Cerebellar nuclear complex (tissue), 1 donor: ENCODE results near the gene TLCD3B.
"Not testable (repeated sequence)": the region's sequence is repeated elsewhere in the genome, so short reads cannot be mapped to it uniquely, and the experiment has no call there.

Experiments
- DNase-seq, 2 experiments: peaks; one replicate each; lab custom pipeline; 2025; lab: John Stamatoyannopoulos, UW

The TLCD3B gene

DNA sequence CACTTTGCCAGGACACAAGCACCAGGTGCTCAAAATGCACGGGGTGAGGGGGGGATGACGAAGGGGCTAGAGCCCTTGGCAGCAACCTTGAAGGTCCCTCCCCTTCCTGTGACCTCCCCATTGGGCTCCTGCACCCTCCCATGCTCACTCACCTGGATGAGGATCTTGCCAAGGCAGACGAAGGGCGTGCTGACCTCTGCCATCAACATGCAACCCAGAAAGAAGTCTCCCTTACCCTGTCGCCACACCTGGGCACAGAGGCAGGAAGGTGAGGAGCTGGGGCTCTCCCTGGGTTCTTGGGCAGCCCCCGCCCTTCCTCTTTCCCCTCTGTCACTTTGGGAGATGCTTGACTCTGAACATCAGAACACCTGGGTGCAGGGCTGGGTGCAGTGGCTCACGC is 5.5 kb downstream of the TLCD3B start:
- no peak for DNase-seq

DNA sequence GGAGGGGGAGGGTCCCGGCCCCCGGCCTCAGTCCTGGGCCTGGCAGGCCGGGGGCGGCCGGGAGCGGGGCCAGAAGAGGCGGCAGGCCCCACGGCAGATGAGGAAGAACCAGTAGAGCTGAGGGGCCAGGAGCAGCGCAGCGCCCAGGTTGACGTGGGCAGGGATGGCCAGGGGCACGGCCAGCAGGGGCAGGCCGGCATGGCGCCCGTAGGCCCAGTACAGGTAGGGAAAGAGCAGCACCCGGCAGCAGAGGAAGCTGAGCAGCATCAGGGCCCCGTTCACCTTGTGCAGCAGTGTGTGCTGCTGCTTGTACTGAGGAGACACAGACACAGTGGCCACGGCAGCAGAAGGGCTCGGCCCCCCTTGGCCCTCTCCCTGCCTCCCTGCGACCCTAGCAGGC is 5.9 kb downstream of the TLCD3B start:
- no peak for DNase-seq

DNA sequence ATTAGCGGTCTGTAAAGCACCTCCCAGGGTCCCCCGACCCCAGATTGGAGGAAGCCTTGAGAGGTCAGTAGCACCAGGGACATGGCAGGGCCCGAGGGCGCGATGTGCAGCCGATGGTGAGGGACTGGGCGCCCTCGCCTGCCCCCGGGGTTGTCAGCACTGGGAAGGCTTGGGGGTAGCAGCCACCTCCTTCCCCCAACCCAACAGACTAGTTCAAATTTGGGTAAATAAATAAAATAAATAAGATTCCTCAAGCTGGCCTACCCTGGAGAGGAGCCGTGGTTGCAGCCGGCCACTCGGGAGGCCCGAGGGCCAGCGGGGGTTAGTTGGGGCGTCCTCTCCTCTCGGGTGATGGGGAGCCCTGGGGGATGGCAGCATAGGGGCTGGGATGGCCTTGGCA is 6.6 kb downstream of the TLCD3B start:
- no peak for DNase-seq

DNA sequence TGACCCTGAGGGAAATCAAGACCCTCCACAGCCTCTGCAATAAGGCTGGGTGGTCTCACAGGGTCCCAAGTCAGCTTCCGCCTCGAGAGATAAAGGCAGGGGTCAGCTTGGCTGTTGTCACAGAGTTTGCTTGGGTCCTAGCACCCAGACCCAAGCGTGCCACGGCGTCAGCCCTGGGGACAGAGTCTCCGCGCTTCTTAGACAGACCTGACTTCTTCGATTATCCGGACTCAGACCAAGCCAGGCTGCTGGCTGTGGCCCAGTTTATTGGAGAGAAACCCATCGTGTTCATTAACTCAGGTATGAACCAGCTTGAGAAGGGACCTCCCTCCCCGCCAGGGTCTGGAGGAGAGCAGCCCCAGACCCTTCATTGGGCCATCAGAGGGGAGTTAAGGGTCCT is 7.5 kb downstream of the TLCD3B start:
- DNase-seq: no peak

DNA sequence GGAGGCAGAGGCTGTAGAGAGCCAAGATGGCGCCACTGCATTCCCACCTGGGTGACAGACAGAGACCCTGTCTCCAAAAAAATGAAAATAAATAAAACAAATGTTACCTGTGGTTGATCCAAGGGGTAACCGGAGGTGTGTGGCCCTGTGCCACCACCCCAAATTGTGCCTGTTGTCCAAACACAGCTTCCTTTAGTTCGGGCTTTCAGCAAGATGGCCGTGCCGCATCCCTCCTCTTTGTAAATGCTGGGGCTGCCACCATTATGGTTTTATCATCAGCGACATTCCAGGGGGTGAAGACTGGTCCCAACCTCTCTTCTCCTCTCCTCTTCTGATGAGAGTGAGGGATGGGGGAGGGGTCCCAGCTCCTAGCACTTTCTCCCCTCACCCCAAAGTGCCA is 8.2 kb downstream of the TLCD3B start, which contains the start of gene C16orf92:
Gene C16orf92, plus strand, starts transcription at position 312 of the 400 bp plus-strand sequence. CDS start 143 bp downstream, outside the sequence.
- DNase-seq: no peak

DNA sequence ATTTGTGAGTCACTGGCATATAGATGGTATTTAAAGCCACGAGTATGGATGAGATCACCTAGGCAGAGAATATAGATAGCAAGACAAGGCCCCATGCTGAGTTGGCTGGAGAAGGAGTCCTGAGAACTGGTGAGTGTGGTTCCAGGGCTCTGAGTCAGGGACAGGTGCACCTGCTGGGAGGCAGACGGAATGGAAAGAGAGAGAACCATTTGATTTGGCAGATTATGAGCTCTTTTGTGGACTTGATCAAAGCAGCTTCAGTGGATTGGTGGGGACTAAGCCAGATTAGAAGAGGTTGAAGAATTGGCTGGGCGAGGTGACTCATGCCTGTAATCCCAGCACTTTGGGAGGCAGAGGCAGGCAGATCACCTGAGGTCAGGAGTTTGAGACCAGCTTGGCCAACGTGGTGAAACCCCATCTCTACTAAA is 12.3 kb downstream of the TLCD3B start:
- no peak for DNase-seq

DNA sequence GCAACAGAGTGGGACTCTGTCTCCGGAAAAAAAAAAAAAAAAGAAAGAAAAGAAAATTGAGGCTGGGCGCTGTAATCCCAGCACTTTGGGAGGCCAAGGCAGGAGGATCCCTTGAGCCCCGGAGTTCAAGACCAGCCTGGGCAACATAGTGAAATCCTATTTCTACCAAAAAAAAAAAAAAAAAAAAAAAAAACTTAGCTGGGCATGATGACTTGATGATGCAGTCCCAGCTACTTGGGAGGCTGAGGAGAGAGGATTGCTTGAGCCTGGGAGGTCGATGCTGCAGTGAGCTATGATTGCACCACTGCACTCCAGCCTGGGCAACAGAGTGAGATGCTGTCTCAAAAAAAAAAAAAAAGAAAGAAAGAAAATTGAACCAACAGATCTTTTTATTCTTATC is 13.1 kb downstream of the TLCD3B start:
- not testable (repeated sequence) for DNase-seq

DNA sequence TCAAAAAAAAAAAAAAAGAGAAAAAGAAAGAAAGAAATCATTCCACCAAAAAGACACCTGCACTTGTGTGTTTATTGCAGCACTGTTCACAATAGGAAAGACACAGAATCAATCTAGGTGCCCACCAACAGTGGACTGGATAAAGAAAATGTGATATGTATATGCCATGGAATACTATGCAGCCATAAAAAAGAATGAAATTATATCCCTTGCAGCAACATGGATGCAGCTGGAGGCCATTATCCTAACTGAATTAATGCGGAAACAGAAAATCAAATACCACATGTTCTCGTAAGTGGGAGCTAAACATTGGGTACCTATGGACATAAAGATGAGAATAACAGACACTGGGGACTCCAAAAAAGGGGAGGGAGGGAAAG is 13.8 kb downstream of the TLCD3B start:
- DNase-seq: no peak

DNA sequence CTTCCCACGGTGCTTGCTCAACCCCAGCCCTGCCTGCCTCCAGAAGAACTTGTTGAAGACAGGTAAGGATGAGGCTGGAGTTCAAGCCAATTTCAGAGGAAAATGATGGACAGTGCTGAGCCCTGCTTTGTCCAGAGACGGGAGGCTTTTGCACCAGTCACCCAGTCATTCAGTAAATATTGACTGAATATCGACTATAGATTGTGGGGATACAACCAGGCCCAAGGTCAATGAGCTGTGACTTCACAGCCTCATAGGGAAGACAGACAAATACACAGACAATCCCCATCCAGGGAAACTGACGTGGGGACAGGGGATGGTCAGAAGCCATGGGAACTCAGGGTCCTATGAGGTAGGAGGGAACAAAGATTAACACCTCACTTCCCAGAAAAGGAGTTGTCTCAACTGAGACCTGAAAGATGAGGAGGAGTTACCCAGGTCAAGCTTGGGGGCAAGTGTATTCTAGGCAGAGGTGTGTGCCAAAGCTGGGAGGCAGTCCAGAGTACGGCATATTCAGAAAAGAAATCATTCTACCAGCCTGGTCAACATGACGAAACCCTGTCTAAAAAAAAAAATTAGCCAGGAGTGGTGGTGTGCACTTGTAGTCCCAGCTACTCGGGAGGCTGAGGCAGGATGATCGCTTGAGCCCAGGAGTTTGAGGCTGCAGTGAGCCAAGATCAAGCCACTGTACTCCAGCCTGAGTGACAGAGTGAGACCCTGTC is 14.4 kb downstream of the TLCD3B start:
- DNase-seq: no peak

DNA sequence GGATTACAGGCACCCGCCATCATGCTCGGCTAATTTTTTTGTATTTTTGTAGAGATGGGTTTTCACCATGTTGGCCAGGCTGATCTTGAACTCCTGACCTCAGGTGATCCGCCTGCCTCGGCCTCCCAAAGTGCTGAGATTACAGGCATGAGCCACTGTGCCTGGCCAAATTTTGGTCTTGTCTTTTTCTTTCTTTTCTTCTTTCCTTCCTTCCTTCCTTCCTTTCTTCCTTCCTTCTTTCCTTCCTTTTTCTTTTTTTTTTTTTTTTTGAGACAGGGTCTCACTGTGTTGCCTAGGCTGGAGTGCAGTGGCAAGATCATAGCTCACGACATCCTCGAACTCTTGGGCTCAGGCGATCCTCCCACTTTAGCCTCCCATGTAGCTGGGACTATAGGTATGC is 15.6 kb downstream of the TLCD3B start:
- not testable (repeated sequence) for DNase-seq

DNA sequence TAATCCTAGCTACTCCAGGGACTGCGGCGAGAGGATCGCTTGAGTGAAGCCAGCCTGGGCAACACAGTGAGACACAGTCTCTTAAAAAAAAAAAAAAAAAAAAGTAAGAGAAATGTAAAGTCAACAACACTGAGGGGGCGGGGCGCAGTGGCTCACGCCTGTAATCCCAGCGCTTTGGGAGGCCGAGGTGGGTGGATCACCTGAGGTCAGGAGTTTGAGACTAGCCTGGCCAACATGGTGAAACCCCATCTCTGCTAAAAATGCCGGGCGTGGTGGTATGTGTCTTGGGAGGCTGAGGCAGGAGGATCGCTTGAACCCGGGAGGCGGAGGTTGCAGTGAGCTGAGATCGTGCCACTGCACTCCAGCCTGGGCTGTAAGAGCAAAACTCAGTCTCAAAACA is 18.5 kb downstream of the TLCD3B start:
- not testable (repeated sequence) for DNase-seq

DNA sequence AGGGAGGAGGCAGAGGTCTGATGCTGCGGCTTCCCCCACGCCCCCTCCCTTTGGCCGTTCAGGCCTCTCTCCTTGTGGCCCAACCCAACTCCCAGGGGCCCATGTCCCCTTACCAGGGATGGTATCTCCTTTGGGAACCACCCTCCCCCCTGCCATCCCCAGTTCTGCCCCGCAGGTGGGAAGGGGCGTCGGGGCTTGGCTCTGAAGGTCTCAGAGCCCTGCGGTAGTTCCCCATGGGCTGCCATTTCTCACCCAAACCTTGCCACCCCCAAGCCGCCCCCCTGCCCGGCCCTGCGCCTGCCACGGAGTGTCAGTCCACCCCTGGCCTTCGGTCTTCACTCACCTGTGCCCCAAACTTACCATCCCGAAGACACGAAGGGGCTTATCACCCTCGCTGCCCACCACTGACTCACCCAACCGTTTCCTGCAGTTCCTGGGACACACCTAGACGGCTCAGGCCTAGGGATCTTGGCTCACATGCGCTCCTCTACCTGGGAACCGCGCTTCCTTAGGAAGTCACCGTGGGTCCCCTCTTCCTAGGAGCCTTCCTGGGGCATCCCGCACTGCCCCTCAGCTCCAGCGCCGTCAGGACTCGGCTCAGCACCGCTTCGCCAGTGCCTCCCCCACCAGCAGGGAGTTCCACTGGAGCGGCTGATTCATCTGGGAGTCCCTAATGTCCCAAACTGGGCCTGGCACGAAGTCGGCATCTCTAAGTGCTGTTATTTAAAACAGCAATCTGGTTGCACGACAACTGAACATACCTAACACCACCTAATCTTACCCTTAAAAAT is 19.2 kb downstream of the TLCD3B start:
- DNase-seq: no peak

DNA sequence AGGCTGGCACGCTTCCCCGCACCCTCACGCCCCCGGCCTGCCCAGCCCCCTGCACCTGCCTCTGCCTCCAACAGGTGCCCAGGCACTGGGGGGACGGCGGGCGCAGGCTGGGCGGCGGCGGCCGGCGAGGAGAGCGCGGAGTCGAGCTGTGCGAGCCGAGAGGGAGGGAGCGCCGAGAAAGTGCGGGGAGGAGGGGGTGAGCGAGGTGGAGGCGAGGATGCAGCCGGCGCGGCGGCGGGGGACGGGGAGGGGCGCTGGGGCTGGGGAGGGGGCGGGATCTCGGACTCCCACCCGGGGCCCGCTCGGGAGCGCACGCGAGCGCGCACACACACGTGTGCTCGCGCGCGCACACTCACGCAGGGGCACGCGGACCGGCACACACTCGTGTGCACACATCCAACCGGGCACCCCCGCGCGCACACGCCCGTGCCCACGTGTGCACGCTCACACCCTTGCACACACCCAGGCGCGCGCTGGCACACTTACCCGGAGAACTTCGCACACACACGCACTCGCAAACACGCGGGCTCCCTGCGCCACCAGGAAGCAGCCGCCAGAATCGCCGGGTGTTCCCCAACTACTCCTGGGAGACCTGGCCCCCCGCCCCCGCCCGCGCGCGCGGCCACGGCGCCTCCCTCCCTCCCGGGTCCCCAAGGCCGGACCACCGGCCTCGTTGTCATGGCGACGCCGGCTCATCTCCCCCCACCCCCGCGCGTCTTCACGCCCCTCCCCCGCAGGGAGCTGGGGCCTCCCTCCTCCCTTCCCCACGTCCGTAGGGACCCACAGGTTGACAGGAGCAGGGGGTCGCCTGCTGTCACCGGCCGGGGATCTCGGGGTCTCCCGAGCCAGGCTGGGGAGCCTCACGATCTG is 20.0 kb downstream of the TLCD3B start, which contains the start of gene DOC2A:
Gene DOC2A, minus strand, starts transcription at position 184 of the 870 bp plus-strand sequence. CDS start 805 bp downstream, outside the sequence.
- DNase-seq: no peak

DNA sequence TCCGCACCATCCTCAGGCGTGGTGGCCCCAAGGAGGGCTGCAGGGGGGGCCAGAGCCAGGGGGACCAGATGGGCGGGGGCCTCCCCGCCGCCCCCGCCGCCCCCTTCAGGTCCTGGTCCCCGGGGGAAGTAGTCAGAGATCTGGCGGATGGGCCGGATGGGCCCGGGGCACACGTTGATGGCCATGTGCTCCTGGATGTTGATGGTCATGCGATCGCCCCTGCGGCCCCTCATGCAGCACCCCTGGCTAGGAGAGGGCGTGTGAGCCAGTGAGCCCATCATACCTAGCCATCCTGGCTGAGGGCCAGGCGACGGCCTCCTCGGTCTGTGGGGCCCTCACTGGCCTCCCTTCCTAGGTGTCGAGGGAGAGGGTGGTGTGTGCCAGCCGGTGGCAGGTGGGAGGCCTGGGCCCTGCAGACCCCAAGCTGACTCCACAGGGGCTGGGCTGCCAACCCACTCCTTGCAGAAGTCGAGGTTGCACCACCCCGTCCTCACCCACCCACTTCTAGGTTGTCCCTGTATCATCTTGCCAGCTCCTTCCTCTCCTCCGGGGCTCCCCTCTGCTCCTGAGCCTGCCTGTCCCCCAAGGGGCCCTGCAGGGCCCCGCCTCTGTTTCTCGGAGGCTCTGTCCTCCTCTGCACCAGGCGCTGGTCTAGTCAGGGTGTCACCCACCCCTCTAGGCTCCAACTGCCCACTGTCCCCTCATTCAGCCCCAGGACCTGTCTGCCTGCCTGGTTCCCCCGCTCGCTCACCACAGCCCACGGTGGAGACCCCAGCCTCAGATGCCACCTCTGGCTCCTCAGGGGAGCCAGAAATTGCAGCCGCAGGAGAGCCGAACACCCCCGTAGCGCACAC is 20.9 kb downstream of the TLCD3B start:
- no peak for DNase-seq

DNA sequence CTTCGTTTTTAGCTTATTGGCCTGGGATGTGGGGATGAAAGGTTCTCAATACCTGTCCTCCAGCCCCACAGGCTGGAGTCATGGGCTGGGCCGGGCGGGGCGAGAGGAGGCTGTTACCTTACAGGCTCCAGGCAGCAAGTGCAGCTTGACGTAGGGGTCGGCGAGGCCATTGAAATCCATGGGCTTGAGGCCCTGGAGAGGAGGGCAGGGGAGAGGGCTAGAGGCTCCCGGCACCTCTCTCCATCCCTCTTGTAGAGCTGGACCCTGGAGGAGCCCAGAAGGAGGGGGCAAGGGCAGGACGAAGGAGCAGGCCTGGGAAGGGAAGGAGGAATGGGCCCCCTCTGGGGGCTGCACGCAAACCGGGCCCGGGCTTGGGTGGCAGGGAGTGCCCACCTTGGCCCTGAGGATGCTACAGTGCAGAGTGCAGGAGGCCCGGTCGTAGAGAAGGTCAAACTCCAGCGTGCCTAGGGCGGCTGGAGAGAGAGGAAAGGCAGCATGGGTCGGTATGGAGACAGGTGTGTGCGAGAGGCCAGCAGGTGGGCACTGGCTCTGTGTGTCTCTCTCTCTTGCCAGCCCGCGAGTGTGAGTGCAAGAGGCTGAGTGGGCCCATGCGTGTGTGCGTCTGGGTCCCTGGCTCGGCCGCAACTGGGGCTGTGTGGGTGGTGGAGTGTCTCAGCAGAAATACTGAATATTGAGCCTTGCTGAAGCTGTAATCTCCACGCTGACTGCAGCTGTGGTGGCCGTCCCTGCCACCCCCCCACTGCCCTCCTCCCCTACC is 21.8 kb downstream of the TLCD3B start:
- no peak for DNase-seq

DNA sequence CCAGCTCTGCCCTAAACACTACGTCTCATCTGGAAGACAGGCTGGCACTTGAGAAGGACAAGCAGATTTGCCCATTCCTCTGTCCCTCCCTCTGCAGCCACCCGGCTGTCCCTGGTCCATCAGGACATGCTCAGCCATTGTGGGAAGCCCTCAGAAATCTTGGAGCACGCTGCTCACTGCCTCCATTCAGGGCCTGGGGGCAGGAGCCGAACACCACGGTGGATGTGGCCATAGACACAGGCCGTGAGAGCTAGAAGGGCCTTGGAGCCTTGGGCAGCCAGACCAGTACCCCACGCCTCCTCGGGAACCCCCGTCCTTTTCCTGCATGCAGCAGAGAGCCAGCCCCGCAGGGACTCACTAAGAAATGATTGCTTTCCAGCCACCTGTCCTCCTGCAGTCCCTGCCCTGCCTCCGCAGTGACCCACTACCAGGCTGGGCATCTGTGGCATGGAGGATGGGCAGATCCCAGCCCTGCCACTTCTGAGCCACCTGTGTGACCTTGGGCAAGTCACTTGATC is 23.6 kb downstream of the TLCD3B start:
- DNase-seq: no peak

DNA sequence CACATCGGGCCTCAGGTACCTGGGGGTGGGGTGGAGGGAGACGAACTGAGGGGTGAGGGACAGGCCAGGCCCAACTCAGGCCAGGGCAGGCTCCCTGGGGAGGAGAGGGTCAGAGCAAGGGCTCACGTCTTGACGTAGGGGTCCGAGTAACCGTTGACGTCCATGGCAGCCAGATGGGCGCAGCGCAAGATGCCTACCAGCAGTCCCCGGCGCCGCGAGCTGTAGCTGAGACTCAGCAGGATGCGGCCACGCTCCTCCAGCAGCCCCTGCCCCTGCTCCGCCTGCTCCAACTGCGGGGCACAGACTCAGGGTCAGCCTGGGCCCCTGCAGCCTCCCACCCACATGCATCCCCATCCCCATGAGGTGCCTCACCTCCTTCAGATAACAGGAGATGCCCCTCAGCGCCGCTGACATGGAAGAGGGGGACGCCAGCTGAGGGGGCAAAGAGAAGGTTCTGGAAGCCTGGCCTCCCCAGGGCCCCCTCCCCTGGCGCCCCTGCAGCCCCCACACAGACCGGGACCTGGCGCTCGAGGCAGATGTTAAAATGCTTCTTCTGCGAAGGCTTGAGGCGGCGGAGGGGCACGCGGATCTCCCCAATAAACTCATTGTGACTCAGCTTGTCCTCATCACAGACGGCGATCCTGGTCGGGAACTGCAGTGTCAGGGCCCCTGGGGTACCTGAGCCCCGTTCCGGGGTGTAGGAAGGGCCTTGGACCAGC is 24.3 kb downstream of the TLCD3B start:
- DNase-seq: no peak

DNA sequence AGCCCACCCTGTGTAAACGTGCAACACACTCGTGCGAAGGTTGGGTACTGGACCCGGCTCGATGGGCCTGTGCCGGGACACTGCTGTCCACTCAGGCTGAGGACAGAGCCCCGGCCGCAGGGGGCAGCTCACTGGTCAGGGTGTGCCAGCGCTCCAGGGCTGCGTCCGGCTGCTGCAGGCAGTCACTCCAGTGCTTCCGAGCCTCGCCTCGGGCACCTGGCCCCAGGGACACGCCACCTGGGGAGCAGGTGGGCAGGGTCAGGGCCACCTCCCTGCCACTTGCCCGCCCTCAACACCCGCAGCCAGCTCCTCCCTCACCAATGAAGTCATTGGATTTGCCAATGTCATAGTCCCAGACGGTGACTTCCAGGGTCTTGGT is 25.0 kb downstream of the TLCD3B start:
- DNase-seq: no peak

DNA sequence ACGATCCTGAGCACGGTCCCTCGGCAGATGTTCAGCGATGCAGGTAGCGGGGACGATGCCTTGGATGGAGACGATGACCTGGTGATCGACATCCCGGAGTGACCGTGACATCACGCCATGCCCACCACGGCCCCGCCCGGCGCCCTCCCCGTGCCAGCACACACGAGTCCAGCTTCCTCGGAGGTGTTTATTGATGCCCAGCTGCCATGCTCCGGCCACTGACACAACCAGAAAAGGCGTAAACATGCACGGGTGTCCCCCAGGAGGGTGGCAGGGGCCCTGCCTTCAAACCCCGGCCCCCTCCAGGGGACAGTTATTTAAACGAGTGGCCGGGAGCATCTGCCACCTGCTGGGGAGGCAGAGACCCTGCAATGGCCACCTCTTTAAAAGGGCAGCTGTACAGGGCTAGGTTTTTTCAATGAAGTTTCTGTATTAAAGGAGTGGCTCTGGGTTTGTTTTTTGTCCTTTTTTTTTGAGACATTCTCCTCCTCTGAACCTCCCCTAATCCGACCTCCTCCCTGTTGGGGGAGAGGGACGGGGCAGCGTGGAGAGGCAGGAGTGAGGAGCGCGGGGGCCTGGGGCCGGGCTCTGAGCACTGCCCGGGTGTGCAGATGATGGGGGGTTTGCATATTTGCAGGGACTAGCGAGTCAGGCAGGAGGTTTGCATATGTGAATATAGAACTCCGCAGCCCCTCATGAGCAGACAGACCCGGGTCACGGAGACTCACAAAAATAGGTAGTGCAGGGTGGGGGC is 25.6 kb downstream of the TLCD3B start:
- no peak for DNase-seq
